PC-3 (cell line): ENCODE measurements around the gene INTS1.

Experiments
- CTCF ChIP-seq: fragments of 300-600 bp; sonication (generic); conservative IDR thresholded peaks from 2 replicates; pipeline ENCODE4 v1.5.1; 2017; ENCODE audit warnings: antibody characterized with exemption, low read depth, mild to moderate bottlenecking, low read length
- EZH2 ChIP-seq: fragments of 300-600 bp; sonication (generic); IDR thresholded peaks from one replicate; pipeline ENCODE4 v1.6.1; 2017; ENCODE audit warnings: antibody characterized with exemption, mild to moderate bottlenecking, low read length; ENCODE audit not compliant: unreplicated experiment

GRCh38 chr7:1483079-1483478 lies 21.1 kb downstream of the INTS1 start:
- no peak for TF ChIP-seq CTCF
- TF ChIP-seq EZH2 = no peak
